ENCODE measurements around the gene GTPBP1.
A peak's percentile ranks its signal among the peaks of the same experiment; 100 is the strongest.

The GTPBP1 gene

DNA sequence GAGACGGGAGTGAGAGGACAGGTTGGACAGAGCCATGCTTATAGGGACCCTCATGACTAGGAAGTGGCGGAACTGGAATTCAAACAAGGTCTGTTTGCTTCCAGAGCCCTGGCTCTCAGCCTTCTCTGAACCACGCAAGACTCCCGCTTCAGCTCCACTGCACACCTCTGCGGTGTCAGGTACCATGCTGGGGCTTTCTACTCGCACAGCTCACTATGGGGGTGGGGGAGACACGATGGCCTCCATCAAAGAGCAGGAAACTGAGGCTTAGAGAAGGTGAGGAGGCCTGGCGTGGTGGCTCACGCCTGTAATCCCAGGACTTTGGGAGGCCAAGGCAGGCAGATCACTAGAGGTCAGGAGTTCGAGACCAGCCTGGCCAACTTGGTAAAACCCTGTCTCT lies 35.8 kb downstream of the GTPBP1 start:
- no peak for DNase-seq (ENCODE audit: low read depth)

DNA sequence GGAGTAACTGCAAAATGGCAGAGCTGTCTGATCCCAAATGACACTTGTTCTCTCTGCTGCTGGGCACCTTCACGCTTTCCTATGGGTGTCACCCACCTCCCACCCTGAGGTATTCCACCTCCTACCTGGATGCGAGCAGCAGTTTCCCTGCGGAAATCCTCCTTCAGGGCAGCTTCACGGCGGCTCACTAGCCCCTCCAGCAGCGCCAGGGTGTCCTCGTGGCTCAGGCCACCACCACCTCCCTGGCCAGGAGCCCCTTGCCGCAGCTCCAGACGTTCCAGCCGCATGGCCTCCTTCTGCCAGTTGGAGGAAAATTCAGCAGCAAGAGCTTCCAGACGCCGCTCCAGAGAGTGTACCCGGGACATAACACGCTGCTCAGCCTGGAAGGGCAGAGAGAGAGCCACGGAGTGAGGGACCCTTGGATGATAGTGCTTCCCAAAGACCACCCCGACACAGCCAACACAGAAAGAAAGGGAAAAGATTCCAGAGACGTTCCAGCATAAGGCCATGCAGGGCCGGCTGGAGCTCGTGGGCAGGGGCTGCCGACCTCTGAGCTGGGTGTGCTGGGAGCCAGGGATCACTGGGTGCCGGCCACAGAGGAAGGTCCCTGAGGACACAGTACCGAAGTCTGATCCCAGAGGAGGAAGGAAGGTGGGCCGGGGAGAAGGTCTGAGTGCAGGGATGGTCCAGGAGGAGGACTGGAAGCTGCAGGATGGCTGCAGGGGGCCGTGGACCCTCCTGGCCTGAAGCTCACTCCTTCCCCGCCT lies 36.6 kb downstream of the GTPBP1 start:
- DNase-seq (ENCODE audit: low read depth): no peak

DNA sequence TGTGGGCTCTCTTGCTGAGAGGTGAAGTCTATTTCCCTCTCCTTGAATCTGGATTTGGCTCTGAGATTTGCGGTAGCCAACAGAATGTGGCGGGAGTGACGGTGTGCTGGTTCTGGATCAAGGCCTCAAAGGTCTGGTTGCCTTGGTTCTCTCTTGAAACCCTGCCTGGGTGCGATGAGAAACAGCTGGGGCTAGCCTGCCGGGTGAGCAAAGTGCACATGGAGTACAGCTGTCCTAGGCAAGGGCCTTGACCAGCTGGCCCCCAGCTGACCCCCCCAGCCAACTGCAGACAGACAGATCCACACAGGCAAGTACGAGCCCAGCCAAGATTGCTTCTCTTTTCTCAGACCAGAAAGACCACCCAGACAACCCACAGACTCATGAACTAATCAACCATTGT lies 39.2 kb downstream of the GTPBP1 start:
- no peak for DNase-seq (ENCODE audit: low read depth)

DNA sequence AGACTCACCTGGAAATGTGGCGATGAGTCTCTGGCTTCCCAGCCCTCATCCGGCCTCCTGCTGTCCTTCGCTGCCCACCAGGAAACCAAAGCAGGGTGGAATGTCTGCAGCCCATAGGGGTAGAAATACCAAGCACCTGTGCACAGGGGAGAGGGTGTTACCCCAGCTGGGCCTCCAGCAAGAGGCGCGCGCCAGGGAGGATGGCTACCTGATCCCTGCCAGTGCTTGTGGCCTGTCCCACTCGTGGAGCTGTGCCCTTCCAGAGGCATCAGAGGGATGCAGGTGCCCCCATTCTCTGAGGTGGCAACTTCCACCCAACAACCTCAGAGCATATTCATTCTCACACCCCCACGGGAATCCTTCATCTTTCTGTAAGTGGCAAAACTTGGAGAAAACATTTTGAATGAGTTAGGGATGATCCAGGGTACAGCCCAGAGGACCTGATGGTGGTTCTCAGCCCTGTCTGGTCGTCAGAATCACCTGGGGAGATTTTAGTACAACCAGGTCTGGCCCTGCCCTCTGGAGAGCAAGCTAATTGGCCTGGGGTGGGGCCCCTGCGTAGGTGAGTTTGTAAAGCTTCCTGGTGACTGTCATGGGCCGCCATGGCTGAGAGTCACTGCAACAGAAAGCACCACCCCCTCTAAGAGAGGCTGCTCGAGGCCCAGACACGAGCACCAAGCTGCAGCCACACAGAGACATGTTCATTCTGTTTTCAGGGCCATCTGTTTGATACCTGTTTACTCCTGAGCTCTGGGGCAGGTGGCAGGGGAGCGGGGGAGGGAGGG lies 40.1 kb downstream of the GTPBP1 start:
- no peak for DNase-seq (ENCODE audit: low read depth)

DNA sequence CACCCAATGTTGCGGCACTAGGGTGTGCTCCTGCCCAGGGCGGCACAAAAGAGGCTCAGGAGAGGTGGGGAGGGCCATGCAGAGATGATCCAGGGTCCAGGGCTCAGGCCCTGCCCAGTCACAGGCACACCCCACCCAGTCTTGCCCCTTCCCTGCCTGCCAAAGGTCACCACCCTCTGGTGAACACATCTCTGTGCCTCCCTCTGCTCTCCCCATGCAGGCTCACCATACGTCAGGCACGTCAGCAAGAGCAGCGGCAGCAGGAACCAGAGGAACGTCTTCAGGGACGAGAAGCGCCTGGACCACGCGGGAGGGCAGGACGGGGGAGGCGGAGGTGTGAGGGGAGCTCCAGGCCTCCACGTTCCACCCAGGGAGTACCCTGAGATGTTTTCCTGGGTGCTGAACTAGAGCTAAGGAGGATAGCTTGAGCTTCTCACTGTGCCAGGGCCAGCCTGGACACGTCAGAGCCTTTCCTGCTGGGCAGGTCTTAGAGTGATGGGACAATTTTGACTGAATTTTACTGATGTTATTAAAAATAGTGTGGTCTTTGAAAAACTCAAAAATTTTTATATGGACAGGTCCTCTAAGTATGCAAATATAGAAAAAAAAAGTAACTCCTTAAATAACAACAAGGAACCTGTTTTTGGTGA lies 42.9 kb downstream of the GTPBP1 start:
- no peak for DNase-seq (ENCODE audit: low read depth)

DNA sequence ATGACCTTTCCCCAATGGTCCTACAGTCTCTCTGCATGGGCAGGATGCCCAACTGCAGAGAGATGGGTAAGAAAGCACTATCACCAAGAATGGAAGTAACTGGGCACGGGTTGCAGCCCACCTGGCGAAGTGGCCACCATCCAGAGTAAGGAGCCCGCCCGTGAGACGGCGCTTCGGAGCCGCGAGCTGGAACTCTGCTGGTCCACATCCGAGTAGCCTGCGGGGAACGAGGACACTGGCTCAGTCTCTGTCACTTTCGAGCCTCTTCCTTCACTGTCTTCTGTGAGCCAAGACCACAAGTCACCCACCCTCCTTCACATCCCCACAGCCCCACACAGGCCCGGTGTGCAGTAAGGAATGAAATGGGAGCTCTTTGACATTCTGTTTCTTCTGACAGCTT lies 44.4 kb downstream of the GTPBP1 start:
- no peak for DNase-seq (ENCODE audit: low read depth)

DNA sequence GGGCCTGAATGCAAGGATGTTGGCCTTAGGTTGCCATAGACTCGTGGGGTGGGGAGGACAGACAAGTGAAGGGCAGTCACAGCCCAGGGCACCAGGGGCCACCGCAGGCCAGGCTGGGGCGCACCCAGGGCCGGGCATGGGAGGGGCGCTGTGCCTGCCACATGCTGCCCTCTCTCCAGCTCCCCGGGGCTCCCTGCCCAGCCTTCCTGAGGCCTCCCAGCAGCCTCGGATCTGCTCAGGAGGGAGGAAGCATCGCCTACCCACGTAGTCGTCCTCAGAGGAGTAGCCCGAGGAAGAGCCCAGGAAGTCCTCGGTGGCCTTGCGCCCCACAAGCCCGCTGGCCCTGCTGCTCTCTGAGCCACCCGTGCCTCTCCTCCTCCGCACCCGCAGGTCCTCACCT lies 44.9 kb downstream of the GTPBP1 start:
- DNase-seq (ENCODE audit: low read depth): no peak

DNA sequence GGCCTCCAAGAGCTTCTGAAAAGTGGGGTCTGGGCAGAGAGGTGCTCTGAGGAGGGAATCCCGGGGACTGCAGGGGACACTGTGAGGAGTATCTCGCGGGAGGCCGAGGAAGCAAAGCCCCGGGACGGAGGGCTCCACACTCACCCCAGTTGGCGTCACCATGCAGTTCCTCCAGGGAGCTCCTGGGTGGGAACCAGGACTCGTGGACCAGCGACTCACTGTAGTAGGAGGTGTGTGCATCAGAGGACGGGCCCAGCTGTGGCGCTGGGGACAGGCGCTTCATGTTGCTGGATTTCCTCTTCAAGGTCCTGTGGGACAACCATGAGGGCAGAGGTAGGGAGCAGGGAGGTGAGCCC lies 45.3 kb downstream of the GTPBP1 start:
- no peak for DNase-seq (ENCODE audit: low read depth)

DNA sequence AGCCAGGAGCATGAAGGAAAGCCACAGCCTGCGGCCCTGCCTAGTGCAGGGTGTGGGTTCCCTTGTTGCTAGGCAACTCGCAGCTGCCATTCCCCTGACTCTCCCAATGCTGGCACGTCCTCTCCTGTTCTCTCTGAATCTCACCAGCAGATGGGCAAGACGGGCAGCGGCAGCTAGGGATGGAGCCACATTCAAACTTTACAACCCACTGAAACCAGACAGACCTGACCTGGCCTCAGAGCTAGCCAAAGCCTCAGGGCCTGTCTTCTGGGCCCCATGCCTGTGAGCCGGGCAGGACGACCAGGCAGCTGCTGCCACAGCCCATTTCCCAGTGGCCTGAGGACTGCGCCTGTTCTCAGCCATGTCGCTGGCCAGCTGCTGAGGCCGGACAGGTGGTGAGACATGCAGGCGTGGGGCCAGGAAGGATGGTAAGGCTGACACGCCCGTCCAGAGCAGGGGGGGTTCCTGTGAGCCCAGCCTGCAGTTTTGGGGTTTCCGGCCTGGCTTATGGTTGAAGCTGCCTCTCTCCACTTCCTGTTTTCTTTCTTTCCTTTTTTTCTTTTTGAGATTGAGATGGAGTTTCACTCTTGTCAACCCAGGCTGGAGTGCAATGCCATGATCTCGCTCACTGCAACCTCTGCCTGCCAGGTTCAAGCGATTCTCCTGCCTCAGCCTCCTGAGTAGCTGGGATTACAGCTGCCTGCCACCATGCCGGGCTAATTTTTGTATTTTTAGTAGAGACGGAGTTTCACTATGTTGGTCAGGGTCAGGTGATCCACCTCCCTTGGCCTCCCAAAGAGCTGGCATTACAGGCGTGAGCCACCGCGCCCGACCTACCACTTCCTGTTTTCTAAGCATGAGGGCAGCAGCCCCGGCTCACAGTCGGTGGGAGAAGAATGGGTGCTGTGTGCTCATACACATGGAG lies 45.9 kb downstream of the GTPBP1 start:
- no peak for DNase-seq (ENCODE audit: low read depth)

DNA sequence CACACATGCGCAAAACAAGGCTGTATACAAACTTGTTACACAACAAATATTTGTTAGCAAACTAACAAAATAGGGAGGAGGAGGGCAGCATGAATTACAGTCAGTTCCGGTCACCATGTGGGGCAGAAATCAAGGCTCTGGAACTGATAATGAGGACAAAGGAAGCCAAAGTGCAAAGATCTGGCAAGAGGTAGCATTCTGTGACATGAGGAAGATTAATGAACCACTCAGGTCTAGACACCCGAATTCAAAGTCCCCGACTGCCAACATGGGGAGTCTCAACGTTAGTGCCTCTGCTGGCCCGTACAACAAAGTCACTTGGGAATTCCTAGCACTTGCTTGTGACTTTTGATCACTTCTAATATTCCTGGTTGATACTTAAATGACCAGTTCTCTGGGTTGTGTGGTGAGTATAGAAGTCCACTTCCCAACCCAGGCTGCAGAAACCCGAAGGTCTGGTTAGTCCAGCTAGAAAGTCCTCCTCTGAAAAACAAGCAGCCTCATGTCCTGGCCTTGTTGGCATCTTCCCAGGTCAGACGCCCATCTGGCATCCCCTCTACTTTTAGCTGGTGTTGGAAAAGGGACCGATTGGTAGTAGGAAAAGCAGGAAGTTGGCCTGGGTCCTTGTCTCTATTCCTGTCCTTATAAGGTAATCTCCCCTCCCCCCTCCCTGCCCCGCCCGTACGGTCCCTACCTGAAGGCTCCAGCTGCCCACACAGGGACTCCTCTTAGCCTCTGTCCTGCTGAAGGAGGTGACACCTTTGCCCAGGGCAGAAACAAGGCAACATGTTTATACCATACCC lies 48.4 kb downstream of the GTPBP1 start:
- no peak for DNase-seq (ENCODE audit: low read depth)

DNA sequence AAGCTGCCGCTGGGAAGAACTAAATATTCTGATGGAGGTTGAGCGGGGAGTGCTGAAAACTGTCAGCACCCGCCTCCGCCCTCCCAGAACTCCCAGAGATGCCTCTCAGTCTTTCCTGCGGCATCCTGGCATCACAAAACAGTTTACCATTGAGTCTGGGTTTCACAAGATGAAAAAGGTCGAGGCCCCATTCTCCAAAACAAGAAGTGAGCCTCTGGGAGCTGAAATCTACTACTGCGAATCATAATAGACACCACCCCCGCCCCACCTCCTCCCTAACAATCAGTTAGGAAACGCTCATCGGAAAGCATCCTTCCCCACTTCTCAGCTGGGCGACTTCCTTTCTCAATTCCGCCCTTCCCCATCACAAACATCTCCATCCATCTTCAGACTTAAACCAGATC lies 49.0 kb downstream of the GTPBP1 start:
- no peak for DNase-seq (ENCODE audit: low read depth)

DNA sequence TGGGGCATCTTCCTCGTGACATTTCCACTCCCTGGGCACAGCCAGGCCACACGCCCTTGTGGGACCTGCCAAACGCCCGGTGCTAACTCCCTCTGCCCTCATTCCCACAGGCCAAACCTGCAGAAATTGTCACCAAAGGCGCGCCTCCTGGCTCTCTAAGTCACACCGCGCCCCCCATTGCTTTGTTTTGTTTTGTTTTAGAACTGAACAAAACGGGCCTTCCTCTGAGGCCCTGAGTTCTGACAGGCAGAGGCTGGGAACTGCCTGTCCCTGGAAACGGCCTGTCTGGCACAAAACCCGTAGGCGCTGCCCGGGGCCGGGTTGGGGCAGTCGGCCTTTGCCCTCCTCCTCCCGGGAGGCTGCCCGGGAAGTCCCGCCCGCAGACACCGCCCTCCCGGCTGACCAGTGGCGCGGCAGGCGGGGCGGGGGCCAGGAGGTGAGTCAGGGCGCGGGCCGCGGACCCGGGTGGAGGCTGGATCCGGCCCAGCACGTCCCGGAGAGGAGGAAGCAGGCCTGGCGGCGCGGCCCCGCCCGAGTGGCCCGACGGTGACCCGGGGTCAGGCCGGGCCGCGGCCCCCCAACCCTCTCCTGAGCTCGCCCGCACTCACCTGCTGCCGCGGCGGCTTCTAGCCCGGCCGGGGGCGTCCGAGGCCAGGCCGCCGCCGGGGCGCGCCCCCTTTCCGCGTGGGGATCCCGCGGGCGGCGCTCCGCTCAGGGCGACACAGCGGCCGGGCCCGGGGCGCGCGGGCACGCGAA lies 49.6 kb downstream of the GTPBP1 start:
- DNase-seq (ENCODE audit: low read depth): no peak

DNA sequence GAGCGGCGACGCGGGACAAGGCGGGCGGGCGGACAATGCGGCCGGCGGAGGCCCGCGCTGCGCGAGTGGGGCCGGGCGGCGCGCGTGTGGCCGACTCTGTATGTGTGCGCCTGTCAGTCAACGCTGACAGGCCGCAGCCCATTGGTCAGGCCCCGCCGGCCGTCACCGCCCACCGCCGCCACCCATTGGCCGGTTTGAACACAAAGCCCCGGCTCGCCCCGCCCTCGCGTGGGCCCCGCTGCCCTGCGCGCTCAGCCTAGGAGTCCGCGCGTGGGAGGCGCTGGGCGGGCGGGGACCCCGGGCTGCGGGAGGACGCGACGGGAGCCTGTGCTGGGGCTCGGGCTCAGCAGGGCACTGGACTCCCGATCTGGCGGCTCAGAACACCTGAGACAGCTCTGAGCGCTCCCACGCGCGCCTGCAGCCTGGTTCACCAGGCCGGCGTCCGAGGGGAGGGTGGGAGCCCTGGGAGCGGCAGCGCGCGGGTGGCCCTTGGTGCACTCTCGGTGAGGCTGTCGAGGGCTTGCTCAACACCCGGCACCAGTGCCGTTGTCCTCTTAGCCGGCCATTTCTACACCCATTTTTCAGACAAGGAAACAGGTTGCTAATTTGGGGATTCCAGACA lies 50.3 kb downstream of the GTPBP1 start, which contains the start of gene SUN2:
Gene SUN2, minus strand, starts transcription at position 88 of the 622 bp plus-strand sequence. CDS start 3,370 bp downstream, outside the sequence.
- DNase-seq (ENCODE audit: low read depth): peak; percentile 80

DNA sequence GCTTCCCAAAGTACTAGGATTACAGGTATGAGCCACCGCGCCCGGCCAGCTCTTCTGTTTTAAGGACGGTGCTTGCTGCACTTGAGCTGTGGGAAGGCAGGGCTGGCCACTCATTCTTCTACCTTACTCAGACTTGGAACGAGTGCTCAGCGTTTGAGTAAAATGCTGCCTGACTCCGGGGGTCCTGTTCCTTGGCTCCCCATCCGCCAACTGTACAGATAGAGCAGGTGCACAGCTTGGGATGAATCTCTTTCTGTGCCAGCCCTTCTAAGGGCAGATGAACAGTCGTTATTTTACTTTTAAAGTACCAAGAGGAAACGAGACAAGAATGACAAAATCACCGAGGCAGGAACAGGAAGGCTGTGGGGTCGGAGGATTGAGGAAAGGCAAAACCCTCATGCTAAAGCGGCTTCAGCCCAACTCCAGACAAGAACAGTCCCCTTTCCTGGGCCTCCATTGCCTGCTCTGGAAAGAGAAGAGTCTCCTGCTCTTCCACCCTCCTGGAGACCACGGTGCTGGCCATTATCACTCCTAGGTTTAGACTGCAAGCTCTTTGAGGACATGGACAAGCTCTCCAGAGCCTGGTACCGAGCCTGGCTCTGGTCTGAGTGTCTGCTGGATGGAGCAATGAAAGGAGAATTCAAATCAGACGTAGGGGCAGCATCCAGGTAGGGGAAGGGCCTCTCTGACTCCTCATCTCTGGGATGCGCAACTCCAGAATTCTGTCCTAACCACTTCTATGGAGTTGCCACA lies 51.1 kb downstream of the GTPBP1 start:
- DNase-seq (ENCODE audit: low read depth): no peak

DNA sequence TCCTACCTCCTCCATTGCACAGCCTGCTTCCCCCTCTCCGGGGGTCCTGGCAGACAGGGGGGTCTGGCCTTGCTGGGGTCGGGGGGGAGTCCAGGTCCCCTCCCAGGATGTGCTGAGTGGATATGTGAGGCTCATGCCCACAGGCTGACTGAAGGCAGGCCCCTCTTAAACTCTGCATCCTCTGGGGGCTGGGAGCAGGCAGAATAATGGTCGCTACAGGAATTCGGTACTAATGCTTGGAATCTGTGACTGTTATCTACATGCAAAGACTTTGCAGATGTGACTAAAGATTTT lies 51.7 kb downstream of the GTPBP1 start:
- DNase-seq (ENCODE audit: low read depth): no peak

DNA sequence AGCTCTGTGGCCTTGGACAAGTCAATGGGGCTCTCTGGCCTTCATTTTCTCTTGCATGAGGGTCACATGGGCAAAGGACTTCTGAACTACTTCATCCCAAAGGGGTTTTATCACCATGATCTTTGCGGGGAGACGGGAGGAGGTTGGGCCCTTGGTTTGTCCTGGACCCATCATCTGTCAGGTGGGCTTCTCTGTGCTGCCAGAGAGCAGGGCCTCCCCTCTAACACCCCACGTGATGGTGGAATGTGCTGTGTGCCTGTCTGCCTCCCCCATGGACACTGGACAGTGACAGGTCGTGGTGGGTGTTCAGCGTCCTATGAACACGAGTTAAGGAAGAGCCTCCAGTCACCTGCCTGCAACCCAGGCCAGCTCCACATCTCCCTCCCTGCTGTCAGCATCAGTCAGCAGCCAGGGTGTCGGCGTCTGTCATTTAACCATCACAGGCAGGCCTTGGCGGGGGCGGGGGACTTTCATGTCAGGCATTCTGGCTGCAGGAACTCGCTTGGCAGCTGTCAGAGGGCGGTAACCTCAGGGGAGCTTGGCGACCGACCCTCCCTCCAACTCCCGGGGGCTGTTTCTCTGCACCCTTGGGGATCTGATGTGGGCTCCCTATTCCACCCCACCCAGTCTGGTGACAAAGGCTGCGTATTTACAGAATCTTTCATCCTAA lies 52.7 kb downstream of the GTPBP1 start:
- peak; percentile 46 for DNase-seq (ENCODE audit: low read depth)

DNA sequence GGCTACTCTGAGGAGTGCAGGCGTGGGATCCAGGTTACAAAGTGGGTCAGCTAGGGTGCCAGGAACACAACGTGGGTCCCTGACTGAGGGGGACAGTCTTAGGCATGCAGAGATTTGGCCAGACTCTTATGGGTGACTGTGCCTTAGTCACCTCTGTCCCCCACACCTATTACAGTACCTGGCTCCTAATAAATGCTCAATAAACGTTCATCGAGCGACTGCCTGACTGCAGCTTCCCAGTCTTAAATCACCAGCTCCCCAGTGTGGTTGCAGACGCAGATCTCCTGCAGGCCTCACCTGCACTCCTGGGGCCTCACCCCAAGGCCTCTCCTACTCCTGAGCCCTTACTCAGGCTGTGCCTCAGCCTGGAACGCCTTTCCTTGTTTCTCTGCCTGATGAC lies 53.3 kb downstream of the GTPBP1 start:
- no peak for DNase-seq (ENCODE audit: low read depth)

DNA sequence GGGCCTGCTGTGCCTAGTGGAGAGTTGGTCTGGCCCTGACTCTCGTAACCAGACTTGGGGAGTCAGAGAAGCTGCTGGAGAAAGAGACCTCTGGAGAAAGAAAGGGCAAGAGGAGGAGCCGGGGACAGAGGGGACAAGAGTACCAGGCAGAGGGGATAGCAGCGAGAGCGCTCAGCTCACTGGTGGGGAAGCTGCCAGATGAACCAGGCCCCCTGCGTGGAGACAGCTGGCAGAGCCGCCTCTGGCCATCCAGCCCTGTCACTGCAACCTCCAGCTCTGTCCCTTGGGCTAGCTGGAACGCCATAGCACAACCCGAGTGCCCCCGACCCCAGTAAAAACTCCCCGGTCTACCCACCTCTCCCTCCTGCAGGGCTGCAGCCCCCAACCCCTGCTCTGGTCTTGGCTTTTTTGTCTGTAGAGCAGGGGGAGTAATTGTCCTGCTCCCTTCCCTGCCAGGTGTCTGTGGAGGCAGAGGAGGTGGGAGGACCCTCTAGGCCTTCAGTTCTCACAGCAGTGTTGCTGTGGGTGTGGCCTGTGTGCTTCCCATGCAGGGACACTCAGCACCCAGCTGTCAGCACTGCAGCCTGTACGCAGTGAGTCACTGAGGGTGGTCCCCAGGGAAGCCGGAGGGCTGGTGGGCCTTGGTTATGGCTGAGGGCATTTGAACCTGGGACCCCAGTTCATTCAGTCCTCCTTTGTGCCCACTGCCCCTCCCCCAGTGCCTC lies 54.9 kb downstream of the GTPBP1 start:
- no peak for DNase-seq (ENCODE audit: low read depth)
